Effector CD8-positive, alpha-beta T cell (primary cell): ENCODE results near the gene PRICKLE4.
"Not testable (repeated sequence)": the region's sequence is repeated elsewhere in the genome, so short reads cannot be mapped to it uniquely, and the experiment has no call there.

ENCODE experiments used
- DNase-seq: peaks from one replicate; lab custom pipeline; 2025; lab: John Stamatoyannopoulos, UW

Gene PRICKLE4

GRCh38 chr6:41744236-41744787 lies 36.3 kb upstream of the PRICKLE4 start:
- no peak for DNase-seq

- no peak for DNase-seq
These were observed 34.5 kb upstream of the PRICKLE4 start for GRCh38 chr6:41746107-41746506.

GRCh38 chr6:41747256-41748101 lies 33.1 kb upstream of the PRICKLE4 start, which contains the start of gene PGC:
TSS of gene PGC (minus strand) at chr6:41747397. CDS start at chr6:41747334, 63 bp downstream.
- DNase-seq: no peak

GRCh38 chr6:41748102-41748477 lies 32.5 kb upstream of the PRICKLE4 start:
- DNase-seq: no peak

- no peak for DNase-seq
These were observed 32.0 kb upstream of the PRICKLE4 start for GRCh38 chr6:41748542-41748941.

GRCh38 chr6:41750374-41750773 lies 30.2 kb upstream of the PRICKLE4 start:
- no peak for DNase-seq

- DNase-seq: no peak
These were observed 24.7 kb upstream of the PRICKLE4 start for GRCh38 chr6:41755895-41756294.

- DNase-seq: no peak
These were observed 24.2 kb upstream of the PRICKLE4 start for GRCh38 chr6:41756354-41756753.

GRCh38 chr6:41757271-41757670 lies 23.3 kb upstream of the PRICKLE4 start:
- DNase-seq: no peak

- DNase-seq: no peak
These were observed 22.5 kb upstream of the PRICKLE4 start for GRCh38 chr6:41757931-41758640.

GRCh38 chr6:41758641-41759035 lies 21.9 kb upstream of the PRICKLE4 start:
- no peak for DNase-seq

- no peak for DNase-seq
These were observed 21.3 kb upstream of the PRICKLE4 start for GRCh38 chr6:41759106-41759904.

- DNase-seq: no peak
These were observed 20.5 kb upstream of the PRICKLE4 start for GRCh38 chr6:41759905-41760579.

GRCh38 chr6:41763470-41763869 lies 17.1 kb upstream of the PRICKLE4 start:
- DNase-seq: no peak

GRCh38 chr6:41766043-41766664 lies 14.4 kb upstream of the PRICKLE4 start:
- DNase-seq: not testable (repeated sequence)

GRCh38 chr6:41767112-41767833 lies 13.3 kb upstream of the PRICKLE4 start:
- no peak for DNase-seq

GRCh38 chr6:41768545-41769308 lies 11.9 kb upstream of the PRICKLE4 start:
- DNase-seq: no peak

- no peak for DNase-seq
These were observed 11.2 kb upstream of the PRICKLE4 start for GRCh38 chr6:41769376-41769775.

- DNase-seq: no peak
These were observed 10.1 kb upstream of the PRICKLE4 start for GRCh38 chr6:41770381-41771057.
